ENCODE data around the gene SFI1.
A peak's percentile ranks its signal among the peaks of the same experiment; 100 is the strongest.

Gene SFI1

GRCh38 chr22:31448382-31448781, 48.0 kb upstream of the SFI1 start:
- Histone ChIP-seq H3K9me2 (replicated peaks; ENCODE audit: low read depth, low read length) (no peaks in the 10 kb centered on the region), H3K4me1 (ENCODE audit: insufficient read depth, low read length, poor library complexity, severe bottlenecking) (no peaks in the 10 kb centered on the region), H3K9me3 (ENCODE audit: insufficient read depth, low read depth, low read length) (no peaks in the 10 kb centered on the region), H4K20me1 (ENCODE audit: insufficient read depth, low read length, poor library complexity, severe bottlenecking) (no peaks in the 10 kb centered on the region), H2AFZ (ENCODE audit: low read length) (no peak overlapping the region), H3F3A (ENCODE audit: low read depth) (no peaks in the 10 kb centered on the region), H3K9ac (ENCODE audit: low read depth, low read length, poor library complexity, severe bottlenecking) (no peak overlapping the region), H3K36me3 (ENCODE audit: insufficient read depth, low read length) (peaks cover 48% of the 10 kb centered on the region; the same call in 1 of the 2 replicates), H3K79me2 (ENCODE audit: insufficient read depth, low read length) (no peaks in the 10 kb centered on the region), H3K4me3 (ENCODE audit: low read length, poor library complexity, severe bottlenecking) (no peak overlapping the region), H3K27me3 (ENCODE audit: insufficient read depth, low read length, poor library complexity, severe bottlenecking) (no peaks in the 10 kb centered on the region), H3K4me2 (ENCODE audit: low read depth, low read length, poor library complexity, severe bottlenecking) (no peak overlapping the region)
- no peak for TF ChIP-seq EZH2phosphoT487 (IDR thresholded peaks at IDR 0.05; ENCODE audit: borderline replicate concordance)
- no peak for TF ChIP-seq CTCF (conservative IDR thresholded peaks at IDR 0.05; ENCODE audit: low read length)

GRCh38 chr22:31449506-31449905, 46.8 kb upstream of the SFI1 start:
- no peaks in the 10 kb centered on the region for H4K20me1 ChIP-seq (ENCODE audit: insufficient read depth, low read length, poor library complexity, severe bottlenecking)
- no peaks in the 10 kb centered on the region for H3K27me3 ChIP-seq (ENCODE audit: insufficient read depth, low read length, poor library complexity, severe bottlenecking)
- H3K36me3 ChIP-seq (ENCODE audit: insufficient read depth, low read length) = peaks cover 53% of the 10 kb centered on the region
- H3K9me3 ChIP-seq (ENCODE audit: insufficient read depth, low read depth, low read length) = no peaks in the 10 kb centered on the region
- no peaks in the 10 kb centered on the region for H3K9me2 ChIP-seq (replicated peaks; ENCODE audit: low read depth, low read length)
- no peak overlapping the region for H3K9ac ChIP-seq (ENCODE audit: low read depth, low read length, poor library complexity, severe bottlenecking)
- no peaks in the 10 kb centered on the region for H3K79me2 ChIP-seq (ENCODE audit: insufficient read depth, low read length)
- H3K4me1 ChIP-seq (ENCODE audit: insufficient read depth, low read length, poor library complexity, severe bottlenecking) = no peaks in the 10 kb centered on the region
- no peak overlapping the region for H3K4me2 ChIP-seq (ENCODE audit: low read depth, low read length, poor library complexity, severe bottlenecking)
- H3K4me3 ChIP-seq (ENCODE audit: low read length, poor library complexity, severe bottlenecking) = no peak overlapping the region
- TF ChIP-seq CTCF (conservative IDR thresholded peaks at IDR 0.05; ENCODE audit: low read length) (no peak), EZH2phosphoT487 (IDR thresholded peaks at IDR 0.05; ENCODE audit: borderline replicate concordance) (no peak)
- H3F3A ChIP-seq (ENCODE audit: low read depth) = no peaks in the 10 kb centered on the region
- no peak overlapping the region for H2AFZ ChIP-seq (ENCODE audit: low read length)

- Histone ChIP-seq H3K36me3 (ENCODE audit: insufficient read depth, low read length) (peaks cover 60% of the 10 kb centered on the region), H4K20me1 (ENCODE audit: insufficient read depth, low read length, poor library complexity, severe bottlenecking) (no peaks in the 10 kb centered on the region), H3K4me1 (ENCODE audit: insufficient read depth, low read length, poor library complexity, severe bottlenecking) (no peaks in the 10 kb centered on the region), H3K4me2 (ENCODE audit: low read depth, low read length, poor library complexity, severe bottlenecking) (no peak overlapping the region), H3K9ac (ENCODE audit: low read depth, low read length, poor library complexity, severe bottlenecking) (no peak overlapping the region), H3K4me3 (ENCODE audit: low read length, poor library complexity, severe bottlenecking) (no peak overlapping the region), H3F3A (ENCODE audit: low read depth) (no peaks in the 10 kb centered on the region), H3K9me3 (ENCODE audit: insufficient read depth, low read depth, low read length) (no peaks in the 10 kb centered on the region), H3K9me2 (replicated peaks; ENCODE audit: low read depth, low read length) (no peaks in the 10 kb centered on the region), H2AFZ (ENCODE audit: low read length) (no peak overlapping the region), H3K79me2 (ENCODE audit: insufficient read depth, low read length) (no peaks in the 10 kb centered on the region), H3K27me3 (ENCODE audit: insufficient read depth, low read length, poor library complexity, severe bottlenecking) (no peaks in the 10 kb centered on the region)
- TF ChIP-seq CTCF (conservative IDR thresholded peaks at IDR 0.05; ENCODE audit: low read length) (peak; percentile 72), EZH2phosphoT487 (IDR thresholded peaks at IDR 0.05; ENCODE audit: borderline replicate concordance) (no peak)
Measured at GRCh38 chr22:31451709-31452571, 44.4 kb upstream of the SFI1 start.

All from Loucy (cell line).